Vagina (tissue), 2 donors: Measurements from ENCODE around the gene ZNF443.

Source experiments
- POLR2AphosphoS5 ChIP-seq, 2 donors: sonication (generic); formaldehyde crosslinking; IDR thresholded peaks; one replicate each; pipeline ENCODE4 v1.9.0; 2017; ENCODE audit warnings: antibody characterized with exemption in 2 of 2, mild to moderate bottlenecking in 2 of 2, low read depth in 1 of 2; ENCODE audit not compliant: insufficient read depth in 1 of 2
- TF ChIP-seq, protein P1 (sequence below), 3 experiments: fragments of 450-650 bp in 2 of 3; fragments of 200-600 bp in 1 of 3; sonication (generic) in 1 of 3; IDR thresholded peaks; one replicate each; pipeline ENCODE4 v1.5.1; 2017 to 2019; ENCODE audit warnings: antibody characterized with exemption in 3 of 3, mild to moderate bottlenecking in 2 of 3, moderate library complexity in 2 of 3

DNA sequence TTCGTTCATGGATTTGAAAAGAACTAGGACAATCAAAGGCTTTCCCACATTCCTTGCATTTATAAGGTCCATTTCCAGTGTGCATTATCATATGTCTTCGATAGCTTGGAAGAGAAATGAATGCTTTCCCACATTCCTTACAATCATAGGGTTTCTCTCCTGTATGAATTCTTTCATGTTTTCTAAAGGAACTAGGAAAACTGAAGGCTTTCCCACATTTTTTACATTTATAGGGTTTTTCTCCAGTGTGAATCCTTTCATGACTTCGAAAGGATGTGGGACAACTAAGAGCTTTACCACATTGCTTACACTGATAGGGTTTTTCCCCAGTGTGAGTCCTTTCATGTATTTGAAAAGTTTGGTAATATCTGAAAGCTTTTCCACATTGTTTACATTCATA is 23.9 kb upstream of the ZNF443 start:
- TF ChIP-seq, protein P1, sequence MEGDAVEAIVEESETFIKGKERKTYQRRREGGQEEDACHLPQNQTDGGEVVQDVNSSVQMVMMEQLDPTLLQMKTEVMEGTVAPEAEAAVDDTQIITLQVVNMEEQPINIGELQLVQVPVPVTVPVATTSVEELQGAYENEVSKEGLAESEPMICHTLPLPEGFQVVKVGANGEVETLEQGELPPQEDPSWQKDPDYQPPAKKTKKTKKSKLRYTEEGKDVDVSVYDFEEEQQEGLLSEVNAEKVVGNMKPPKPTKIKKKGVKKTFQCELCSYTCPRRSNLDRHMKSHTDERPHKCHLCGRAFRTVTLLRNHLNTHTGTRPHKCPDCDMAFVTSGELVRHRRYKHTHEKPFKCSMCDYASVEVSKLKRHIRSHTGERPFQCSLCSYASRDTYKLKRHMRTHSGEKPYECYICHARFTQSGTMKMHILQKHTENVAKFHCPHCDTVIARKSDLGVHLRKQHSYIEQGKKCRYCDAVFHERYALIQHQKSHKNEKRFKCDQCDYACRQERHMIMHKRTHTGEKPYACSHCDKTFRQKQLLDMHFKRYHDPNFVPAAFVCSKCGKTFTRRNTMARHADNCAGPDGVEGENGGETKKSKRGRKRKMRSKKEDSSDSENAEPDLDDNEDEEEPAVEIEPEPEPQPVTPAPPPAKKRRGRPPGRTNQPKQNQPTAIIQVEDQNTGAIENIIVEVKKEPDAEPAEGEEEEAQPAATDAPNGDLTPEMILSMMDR (IDR thresholded peaks at IDR 0.05): no peak
- no peak for TF ChIP-seq POLR2AphosphoS5 (IDR thresholded peaks at IDR 0.05; ENCODE audit: insufficient read depth in 1 of 2, low read depth in 1 of 2)
